Measurements from ENCODE around the gene IKZF4. TPM values are rescaled to one million over a fixed set of nuclear protein-coding genes. Genes with fewer than 3 reads are reported as not detected.
A peak's percentile ranks its signal among the peaks of the same experiment; 100 is the strongest.

The IKZF4 gene
- total RNA-seq, 1 donor from 2014 or later = 3.0 TPM

GRCh38 chr12:56081393-56082347, 60.8 kb downstream of the IKZF4 start:
- DNase-seq (ENCODE audit: low read depth) = peak; percentile 96

DNA sequence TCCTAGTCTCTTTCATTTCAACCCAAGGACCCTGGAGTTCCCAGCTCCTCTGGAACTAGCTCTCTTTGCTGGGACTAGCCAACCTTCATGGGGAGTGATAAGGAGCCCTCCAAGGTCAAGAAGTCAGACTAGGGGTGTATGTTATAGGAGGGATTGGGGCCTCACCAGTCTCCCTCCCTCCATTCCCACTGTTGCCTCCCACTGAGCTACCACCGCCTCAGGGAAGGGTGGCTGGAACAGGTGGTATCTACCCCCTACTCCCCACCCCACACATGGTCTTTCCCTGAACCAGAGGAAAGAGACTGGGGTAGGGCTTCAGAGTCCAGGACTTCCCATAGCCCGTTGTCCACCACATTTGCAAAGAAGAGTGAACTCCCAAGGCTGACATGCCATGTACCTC, 61.5 kb downstream of the IKZF4 start:
- peak; percentile 49 for DNase-seq (ENCODE audit: low read depth)

- DNase-seq (ENCODE audit: low read depth) = no peak
Measured at GRCh38 chr12:56082967-56083366, 62.1 kb downstream of the IKZF4 start.

GRCh38 chr12:56084958-56085543, 64.2 kb downstream of the IKZF4 start:
- DNase-seq (ENCODE audit: low read depth) = peak; percentile 23

DNA sequence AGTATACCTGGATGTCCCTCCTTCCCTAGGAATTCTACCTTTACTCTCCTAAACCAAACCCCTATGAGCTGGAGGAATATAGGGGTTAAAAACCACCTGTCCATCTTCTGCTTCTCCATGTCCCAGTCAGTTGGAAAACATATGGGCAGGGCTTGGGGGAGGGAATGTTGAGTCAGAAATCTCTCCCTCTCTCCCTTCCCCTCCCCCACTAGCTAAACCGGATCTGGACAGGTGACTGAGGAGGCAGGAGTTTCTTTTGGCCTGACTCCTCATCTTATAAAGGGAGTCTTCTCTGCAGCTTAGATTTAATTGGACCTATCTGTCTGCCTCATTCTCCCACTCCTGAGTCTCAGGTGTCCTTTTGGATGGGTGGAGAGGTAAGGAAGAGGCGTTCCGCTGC, 65.3 kb downstream of the IKZF4 start:
- peak; percentile 44 for DNase-seq (ENCODE audit: low read depth)

DNA sequence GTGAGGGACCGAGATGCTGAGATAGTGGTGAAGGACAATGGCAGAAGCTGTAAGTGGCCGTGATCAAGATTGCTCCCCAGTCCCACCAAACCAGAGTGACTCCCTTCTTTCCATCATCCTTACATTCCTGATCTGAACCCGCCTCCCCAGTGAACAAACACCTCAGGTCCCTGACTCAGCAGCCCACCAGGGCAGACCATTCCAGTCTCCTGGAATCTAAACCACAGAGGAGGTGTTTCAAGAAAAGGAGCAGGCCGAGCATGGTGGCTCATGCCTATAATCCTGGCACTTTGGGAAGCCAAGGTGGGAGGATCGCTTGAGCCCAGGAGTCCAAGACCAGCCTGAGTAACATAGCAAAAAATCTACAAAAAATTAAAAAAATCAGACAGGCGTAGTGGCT, 65.8 kb downstream of the IKZF4 start:
- no peak for DNase-seq (ENCODE audit: low read depth)

- DNase-seq (ENCODE audit: low read depth) = peak; percentile 91
Measured at GRCh38 chr12:56087220-56087619, 66.4 kb downstream of the IKZF4 start.

Other genes with a start within 250 kb of the IKZF4 start
- 71.5 and 75.3 TPM in 2 replicates for gene SARNP, start 203.3 kb upstream of the IKZF4 start, total RNA-seq
- 8.8 and 12.5 TPM in 2 replicates for gene ORMDL2, start 203.0 kb upstream of the IKZF4 start, total RNA-seq
- 40.4 and 42.4 TPM in 2 replicates for gene DNAJC14, start 191.5 kb upstream of the IKZF4 start, total RNA-seq
- 8.6 and 8.8 TPM in 2 replicates for gene MMP19, start 178.1 kb upstream of the IKZF4 start, total RNA-seq
- gene PYM1, start 93.1 kb upstream of the IKZF4 start, total RNA-seq = 29.3 and 32.5 TPM in 2 replicates
- 24.2 and 33.1 TPM in 2 replicates for gene DGKA, start 89.9 kb upstream of the IKZF4 start, total RNA-seq
- gene PMEL, start 55.0 kb upstream of the IKZF4 start, total RNA-seq = 0.10 and 0.53 TPM in 2 replicates
- gene CDK2, start 54.2 kb upstream of the IKZF4 start, total RNA-seq = 7.6 and 9.5 TPM in 2 replicates
- 74.9 and 76.4 TPM in 2 replicates for gene RAB5B, start 47.0 kb upstream of the IKZF4 start, total RNA-seq
- 14.0 and 15.8 TPM in 2 replicates for gene SUOX, start 23.8 kb upstream of the IKZF4 start, total RNA-seq
- gene RPS26, start 20.9 kb downstream of the IKZF4 start, total RNA-seq = 451 and 1,430 TPM in 2 replicates
- gene ERBB3, start 59.1 kb downstream of the IKZF4 start, total RNA-seq = 178 and 188 TPM in 2 replicates
- gene PA2G4, start 83.5 kb downstream of the IKZF4 start, total RNA-seq = 233 and 241 TPM in 2 replicates
- gene RPL41, start 95.6 kb downstream of the IKZF4 start, total RNA-seq = 1,498 and 1,992 TPM in 2 replicates
- 4.9 and 5.5 TPM in 2 replicates for gene ZC3H10, start 97.2 kb downstream of the IKZF4 start, total RNA-seq
- 442 and 481 TPM in 2 replicates for gene ESYT1, start 107.2 kb downstream of the IKZF4 start, total RNA-seq
- gene MYL6B, start 131.5 kb downstream of the IKZF4 start, total RNA-seq = 3,936 and 4,339 TPM in 2 replicates
- 883 and 1,119 TPM in 2 replicates for gene MYL6, start 137.3 kb downstream of the IKZF4 start, total RNA-seq
- gene SMARCC2, start 168.4 kb downstream of the IKZF4 start, total RNA-seq = 75.8 and 80.0 TPM in 2 replicates
- 90.4 and 121 TPM in 2 replicates for gene RNF41, start 200.9 kb downstream of the IKZF4 start, total RNA-seq
- gene NABP2, start 203.3 kb downstream of the IKZF4 start, total RNA-seq = 29.2 and 32.0 TPM in 2 replicates
- not detected in 2 replicates for gene SLC39A5, start 209.0 kb downstream of the IKZF4 start, total RNA-seq
- 31.3 and 31.8 TPM in 2 replicates for gene ANKRD52, start 237.3 kb downstream of the IKZF4 start, total RNA-seq
- 87.8 and 112 TPM in 2 replicates for gene COQ10A, start 245.9 kb downstream of the IKZF4 start, total RNA-seq